Renal cortical epithelial cell (primary cell): ENCODE data around the gene SLC9A9. TPM values are rescaled to one million over a fixed set of nuclear protein-coding genes. Genes with fewer than 3 reads are reported as not detected.

Experiments used
- DNase-seq: peaks from one replicate; pipeline ENCODE4 v3.0.0-alpha.2; 2011; ENCODE audit warnings: low read depth
- total RNA-seq: library from RNA; depleted of rRNA; stranded (reverse); fragments of >200 nt; gene quantifications from 2 replicates; pipeline ENCODE4 v1.2.3, GENCODE V29; 2014

SLC9A9 gene
- total RNA-seq, 1 donor from 2014 or later: 1.0 TPM

- no peak for DNase-seq
These were observed 250.3 kb downstream of the SLC9A9 start for GRCh38 chr3:143597774-143598652.

DNA sequence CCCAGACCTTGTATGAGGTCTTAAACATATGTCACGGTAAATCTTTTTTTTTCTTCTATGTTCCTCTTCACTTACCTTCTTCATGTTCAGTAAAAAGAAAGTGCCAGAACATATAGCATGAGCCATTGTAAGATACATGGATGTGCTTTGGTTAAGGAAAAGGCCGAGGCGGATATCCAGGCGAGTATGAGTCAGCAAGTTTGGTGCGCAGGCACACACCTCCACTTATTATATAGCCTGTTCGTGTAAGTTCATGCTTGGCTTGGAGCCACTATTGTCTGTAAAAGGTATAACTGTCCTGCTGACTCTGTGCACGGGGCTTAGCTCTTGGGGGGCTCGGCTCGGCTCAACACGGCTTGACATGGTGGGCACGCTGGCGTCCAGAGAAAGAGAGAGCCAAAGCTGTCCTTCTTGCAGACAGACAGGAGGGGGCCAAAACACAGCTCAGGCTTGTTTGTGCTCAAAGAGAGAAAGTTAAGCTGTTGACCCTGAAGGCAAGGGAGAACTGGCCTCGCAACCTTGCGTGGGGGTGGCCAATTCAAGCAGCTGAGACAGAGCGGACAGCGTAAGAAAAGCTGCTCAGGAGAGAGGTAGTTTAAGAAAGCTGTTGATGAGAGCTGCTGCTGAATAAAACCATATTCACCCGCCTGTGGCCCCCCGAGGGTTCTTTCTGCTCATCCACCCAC is 251.2 kb downstream of the SLC9A9 start:
- no peak for DNase-seq

- no peak for DNase-seq
These were observed 252.7 kb downstream of the SLC9A9 start for GRCh38 chr3:143595456-143596077.

DNA sequence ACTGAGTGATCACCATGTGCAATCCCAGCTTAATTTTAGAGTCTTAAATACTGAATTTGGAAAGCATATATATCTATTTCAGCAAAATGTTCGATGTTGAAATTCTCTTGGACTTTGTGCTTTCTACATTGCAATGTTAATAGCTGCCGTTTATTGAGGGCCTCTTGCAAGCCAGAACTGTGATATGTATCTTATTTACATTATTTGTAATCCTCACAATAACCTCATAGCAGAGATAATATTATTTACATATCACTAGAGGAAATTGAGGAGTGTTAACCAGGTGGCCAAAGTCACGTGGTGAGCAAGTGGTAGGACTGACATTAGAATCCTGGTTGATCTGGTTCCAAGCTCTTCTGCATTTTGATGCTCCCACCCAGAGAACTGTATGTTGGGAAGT is 254.1 kb downstream of the SLC9A9 start:
- no peak for DNase-seq

- DNase-seq: no peak
These were observed 257.6 kb downstream of the SLC9A9 start for GRCh38 chr3:143590660-143591059.

DNA sequence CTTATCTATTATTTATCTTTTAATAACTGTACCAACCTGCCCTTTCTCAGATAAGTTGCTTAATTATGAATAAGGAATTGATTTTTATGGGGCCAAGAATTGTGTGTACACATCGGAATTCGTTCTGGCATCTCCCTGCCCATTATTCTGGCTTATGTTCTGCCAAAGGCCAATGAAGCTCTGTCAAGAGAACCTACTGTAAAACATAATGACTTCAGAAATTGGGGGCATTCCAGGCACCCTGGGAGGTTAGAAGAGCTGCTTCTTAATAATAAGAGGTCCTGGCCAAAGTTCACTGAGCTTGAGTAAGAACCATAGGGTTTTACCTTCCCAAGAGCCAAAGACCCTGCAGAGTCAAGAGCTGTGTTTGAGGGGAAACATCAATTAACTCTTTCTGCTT is 261.7 kb downstream of the SLC9A9 start:
- DNase-seq: peak; percentile 28

- DNase-seq: no peak
These were observed 262.4 kb downstream of the SLC9A9 start for GRCh38 chr3:143585720-143586456.

DNA sequence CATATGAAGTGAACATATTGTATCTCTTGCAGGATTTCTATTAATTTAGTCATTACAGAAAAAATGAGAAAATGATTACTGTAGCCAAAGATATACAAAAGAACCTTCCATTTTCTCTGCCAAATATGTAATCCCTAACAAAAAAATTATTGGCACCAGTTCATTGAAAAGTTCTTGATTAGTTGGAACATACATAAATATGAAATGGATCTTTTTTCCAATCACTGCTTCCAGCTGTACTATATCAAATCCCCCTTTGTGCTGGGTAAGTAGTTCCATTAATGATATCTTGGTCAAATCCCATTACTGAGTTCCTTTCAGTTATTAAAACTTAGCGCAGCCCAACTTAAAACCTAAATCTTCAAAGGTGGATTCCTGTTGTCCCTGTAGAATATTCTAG is 263.8 kb downstream of the SLC9A9 start:
- no peak for DNase-seq

- peak; percentile 63 for DNase-seq
These were observed 266.1 kb downstream of the SLC9A9 start for GRCh38 chr3:143581972-143582722.

DNA sequence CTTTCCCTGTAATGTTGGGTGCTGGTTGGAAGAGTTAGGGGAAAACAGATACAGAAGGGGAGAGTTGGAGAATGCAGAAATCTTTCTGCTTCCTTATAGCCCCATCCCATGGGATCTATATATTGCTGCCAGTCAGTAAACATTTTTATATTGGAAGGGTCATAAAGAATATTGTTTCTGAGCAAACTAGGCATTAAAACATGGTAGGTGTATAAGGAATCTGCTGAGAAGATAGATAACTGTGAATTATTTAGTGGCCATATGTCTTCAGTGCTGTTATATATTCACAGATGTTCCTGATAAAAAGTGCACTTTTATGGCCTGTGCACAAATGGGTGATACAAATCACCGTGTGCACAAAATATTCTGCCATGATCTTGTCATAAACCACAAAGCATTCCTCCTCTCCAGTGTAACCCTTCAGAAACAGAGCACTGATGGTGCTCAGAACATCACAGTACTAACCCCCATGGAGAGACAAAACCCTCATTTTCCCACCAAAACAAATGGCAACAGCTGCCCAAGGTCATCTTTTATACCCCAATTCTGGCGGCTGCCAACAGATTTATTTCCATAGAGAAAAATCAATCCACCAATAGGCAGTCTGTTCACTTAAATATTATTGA is 269.3 kb downstream of the SLC9A9 start:
- DNase-seq: no peak

GRCh38 chr3:143576568-143577270 is 271.5 kb downstream of the SLC9A9 start:
- no peak for DNase-seq

- DNase-seq: no peak
These were observed 273.3 kb downstream of the SLC9A9 start for GRCh38 chr3:143574933-143575332.

DNA sequence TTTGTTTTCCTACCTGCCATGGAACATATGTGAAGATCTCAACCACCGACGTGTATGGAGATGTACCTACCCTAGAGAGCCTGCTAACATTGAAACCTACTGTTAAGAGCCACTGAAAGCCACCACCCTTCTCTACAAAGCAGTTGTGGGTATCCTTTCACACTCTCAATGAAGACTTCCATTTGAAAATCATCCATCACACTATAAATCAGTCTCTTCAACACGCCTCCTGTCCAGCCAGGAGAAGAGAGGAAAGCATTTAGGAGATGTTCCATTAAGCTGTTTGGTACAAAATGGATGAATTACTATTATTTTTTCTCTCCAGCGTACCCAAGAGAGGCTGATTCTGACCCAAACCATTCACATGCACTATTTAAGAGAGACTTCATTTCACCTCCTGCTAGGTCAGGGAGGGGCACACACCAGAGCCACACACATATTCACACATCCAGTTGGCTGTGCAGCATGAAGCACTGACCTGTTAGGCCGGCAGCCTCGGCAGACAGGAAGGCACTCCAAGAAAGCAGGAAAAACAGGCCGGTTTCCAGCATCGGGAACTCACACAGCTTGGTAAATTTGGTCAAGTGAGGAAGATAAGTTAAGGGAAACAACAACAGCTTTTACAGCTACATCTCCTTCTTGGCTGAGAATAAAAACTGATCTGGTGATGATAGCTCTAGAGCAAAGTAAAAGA is 274.5 kb downstream of the SLC9A9 start:
- no peak for DNase-seq

GRCh38 chr3:143571548-143571947 is 276.7 kb downstream of the SLC9A9 start:
- no peak for DNase-seq

DNA sequence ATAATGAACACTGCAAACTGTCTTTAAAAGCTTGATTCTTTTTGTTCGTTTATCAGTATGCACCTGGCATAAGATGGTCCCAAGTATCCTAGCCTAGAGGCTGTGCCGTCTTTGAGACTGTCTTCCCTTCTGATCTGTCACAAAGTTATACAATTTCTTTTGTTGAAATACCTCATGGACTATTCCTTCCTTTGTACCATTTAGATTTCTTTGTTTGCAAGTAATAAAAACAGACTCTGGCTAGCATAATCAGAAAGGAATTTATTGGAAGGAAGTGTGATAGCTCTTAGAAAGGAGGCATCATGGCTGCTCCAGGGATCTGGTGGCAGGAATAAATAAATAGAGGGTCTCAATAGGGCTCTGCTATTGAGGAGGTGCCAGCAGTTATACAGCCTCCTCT is 280.4 kb downstream of the SLC9A9 start:
- no peak for DNase-seq

DNA sequence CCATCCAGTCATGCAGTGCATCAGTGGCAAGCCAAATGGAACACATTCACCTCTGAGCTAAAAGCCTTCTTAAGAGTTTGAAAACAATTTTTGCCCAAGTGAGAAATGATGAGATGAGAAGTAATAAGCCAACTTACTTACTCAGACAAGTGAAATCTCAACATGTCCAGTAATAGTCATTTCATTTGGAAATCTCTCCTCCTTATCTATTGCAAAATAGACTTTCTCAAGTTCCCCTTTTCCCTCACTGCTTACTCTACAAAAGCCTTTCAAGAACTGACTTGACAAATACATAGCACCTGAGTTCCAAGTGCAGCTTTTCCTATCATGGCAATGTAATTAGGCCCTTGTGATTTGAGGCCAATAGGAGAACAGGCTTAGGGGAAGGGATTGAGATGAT is 282.3 kb downstream of the SLC9A9 start:
- peak; percentile 47 for DNase-seq

- DNase-seq: no peak
These were observed 284.5 kb downstream of the SLC9A9 start for GRCh38 chr3:143563786-143564185.

- DNase-seq: no peak
These were observed 285.5 kb downstream of the SLC9A9 start for GRCh38 chr3:143562789-143563188.

GRCh38 chr3:143559296-143559695 is 289.0 kb downstream of the SLC9A9 start:
- DNase-seq: no peak

DNA sequence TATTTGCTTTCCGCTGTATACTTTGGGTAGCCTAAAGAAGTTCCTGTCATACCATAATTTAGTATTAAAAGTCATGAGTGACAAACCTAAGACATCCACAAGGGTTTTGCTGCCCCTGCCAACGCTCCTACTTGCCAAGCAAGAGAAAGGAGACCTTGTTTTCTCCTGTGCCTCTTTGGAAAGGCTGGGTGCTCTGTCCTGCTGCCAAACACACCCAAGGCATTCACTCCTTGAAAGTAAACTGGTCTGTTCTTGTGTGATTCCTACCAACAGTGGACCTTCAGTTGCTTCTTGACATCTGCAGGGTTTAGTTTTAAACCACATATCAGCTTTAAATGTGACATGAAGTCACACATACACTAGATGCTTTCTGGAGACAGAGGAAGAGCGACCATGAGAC is 295.4 kb downstream of the SLC9A9 start:
- DNase-seq: peak; percentile 51
